Stimulated activated CD4-positive, alpha-beta T cell treated with anti-CD3 and anti-CD28 coated beads, Interleukin-12 subunit alpha, Interleukin-12 subunit beta, amount 100 ng/mL, for 4 hours (primary cell): ENCODE measurements around the gene KSR1.
"Not testable (repeated sequence)": the region's sequence is repeated elsewhere in the genome, so short reads cannot be mapped to it uniquely, and the experiment has no call there.

Source experiments
- DNase-seq: peaks from one replicate; pipeline ENCODE4 v3.0.0-alpha.2; 2020

Gene KSR1

DNA sequence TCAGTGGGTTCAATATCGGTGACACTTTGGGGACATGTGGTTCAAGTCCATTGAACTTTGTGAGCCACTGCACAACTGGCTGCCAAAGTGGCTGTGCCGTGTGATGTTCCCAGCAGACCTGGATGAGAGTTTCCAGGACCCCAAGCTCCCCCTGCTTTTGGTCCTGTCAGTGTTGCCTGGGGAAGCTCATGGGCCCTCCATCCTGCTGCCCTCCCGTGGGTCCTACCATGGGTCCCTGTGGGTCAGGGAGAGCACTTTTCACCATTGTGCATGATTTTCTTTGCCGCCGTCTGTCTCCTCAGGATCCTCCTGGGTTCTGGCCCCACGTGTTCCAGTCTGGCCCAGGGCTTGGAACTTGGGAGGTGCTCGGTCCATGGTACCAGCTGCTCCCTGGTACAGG is 212.9 kb downstream of the KSR1 start:
- no peak for DNase-seq

GRCh38 chr17:27669850-27670249 is 213.6 kb downstream of the KSR1 start:
- no peak for DNase-seq

DNA sequence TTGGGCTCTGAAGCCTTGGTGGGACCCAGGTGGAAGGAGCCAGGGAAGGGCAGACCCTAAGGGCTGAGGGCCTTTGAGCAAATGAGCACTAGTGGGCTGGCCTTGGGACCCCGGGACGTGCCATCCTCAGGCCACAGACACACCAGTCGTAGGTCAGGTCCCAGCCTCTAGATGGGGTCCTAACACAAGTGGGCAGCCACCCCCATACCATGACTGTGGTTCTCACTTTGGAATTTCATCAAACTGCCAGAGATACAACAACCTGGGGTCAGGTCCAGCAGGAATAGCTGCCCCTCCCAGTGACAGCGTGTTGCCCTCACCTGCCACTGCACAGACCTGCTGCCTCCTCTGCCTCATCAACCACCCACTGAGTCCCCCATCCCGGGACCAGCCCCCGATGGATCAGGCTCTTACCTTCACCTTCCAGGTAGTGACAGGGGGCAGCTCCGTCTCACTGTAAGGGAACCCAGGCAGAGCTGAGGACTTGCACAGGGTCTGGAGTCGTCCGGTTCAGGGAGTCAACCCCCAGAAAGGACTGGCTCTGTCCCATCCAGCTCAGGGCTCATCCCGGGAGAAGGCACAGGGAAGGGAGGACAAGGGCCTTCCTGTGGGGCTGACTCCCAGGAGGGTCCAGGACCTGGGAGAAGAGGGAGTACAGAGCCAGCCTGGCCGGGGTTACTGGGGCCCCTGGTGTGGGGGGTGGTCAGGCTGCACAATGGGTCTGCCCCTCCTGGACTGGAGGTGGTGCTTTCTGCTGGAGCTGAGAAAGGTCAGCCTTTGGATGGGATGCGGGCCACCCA is 214.7 kb downstream of the KSR1 start:
- no peak for DNase-seq

DNA sequence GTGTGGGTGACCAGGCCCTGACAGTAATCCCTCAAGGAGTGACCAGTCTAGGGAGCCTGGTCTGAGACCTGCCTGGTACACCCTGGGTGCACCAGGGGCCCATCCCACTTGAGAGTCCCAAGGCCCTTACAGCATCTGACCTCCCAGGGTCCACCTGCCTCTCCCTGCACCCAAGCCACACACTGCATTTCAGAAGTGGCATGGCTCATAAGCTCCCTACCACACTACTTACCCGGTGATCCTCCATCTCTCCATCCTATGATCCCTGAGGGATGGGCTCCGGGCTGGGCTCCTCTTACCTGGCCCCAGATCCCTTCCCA is 215.3 kb downstream of the KSR1 start:
- DNase-seq = no peak

DNA sequence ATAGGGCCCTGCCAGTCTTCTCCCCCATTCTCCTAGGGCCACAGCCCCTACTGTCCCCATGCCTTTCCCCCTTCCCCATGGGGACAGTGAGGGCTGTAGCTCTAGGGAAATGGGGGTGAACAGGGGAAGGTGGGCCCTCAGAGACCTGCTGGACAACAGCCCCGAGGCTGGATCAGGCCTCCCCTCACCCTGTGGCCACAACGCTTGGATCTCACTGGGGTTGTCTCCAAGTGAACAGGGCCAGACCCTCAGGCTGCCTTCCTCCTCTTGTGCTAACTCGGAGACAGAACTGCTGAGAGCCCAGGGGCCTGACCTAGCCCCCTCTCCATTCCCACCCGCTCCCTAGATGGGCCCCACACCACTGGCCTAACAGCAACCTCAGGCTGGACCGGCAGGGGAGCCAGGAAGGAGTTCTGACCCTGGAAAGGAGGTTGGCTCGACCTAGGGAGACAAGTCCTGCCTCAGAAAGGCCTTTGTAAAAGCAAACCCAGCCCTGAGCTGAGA is 215.8 kb downstream of the KSR1 start:
- not testable (repeated sequence) for DNase-seq

GRCh38 chr17:27674335-27674734 is 218.1 kb downstream of the KSR1 start:
- DNase-seq = no peak
